Neuronal stem cell (in vitro differentiated cells): ENCODE measurements around the gene S1PR2.

Experiments used
- DNase-seq: peaks from one replicate; pipeline ENCODE4 v3.0.0-alpha.2; 2013; ENCODE audit warnings: low spot score
- H2AFZ ChIP-seq: one replicate; pipeline ENCODE4 v1.6.1; 2013; ENCODE audit warnings: mild to moderate bottlenecking, low read length, inconsistent platforms
- H2AK5ac ChIP-seq: 2 replicates; pipeline ENCODE4 v1.6.1; 2013; ENCODE audit warnings: low read depth, mild to moderate bottlenecking, inconsistent platforms, low read length, moderate library complexity, mixed read lengths
- H2BK120ac ChIP-seq: 2 replicates; pipeline ENCODE4 v1.6.1; 2013; ENCODE audit warnings: low read depth, mild to moderate bottlenecking, inconsistent platforms, low read length, moderate library complexity, mixed read lengths
- H2BK12ac ChIP-seq: one replicate; pipeline ENCODE4 v1.6.1; 2013; ENCODE audit warnings: low read length, inconsistent platforms
- H2BK15ac ChIP-seq: 2 replicates; pipeline ENCODE4 v1.6.1; 2013; ENCODE audit warnings: mild to moderate bottlenecking, low read length, inconsistent platforms, mixed read lengths
- H2BK5ac ChIP-seq: one replicate; pipeline ENCODE4 v1.6.1; 2013; ENCODE audit warnings: inconsistent platforms, mild to moderate bottlenecking, low read length, moderate library complexity
- H3K14ac ChIP-seq: one replicate; pipeline ENCODE4 v1.6.1; 2013; ENCODE audit warnings: low read length, inconsistent platforms
- H3K18ac ChIP-seq: 2 replicates; pipeline ENCODE4 v1.6.1; 2013; ENCODE audit warnings: low read length, inconsistent platforms
- H3K23ac ChIP-seq: 2 replicates; pipeline ENCODE4 v1.6.1; 2013; ENCODE audit warnings: low read depth, mild to moderate bottlenecking, mixed read lengths, low read length, inconsistent platforms; ENCODE audit not compliant: poor library complexity
- H3K27ac ChIP-seq: replicated peaks from 3 replicates; pipeline ENCODE4 v1.5.1; 2013; ENCODE audit warnings: low read length, inconsistent platforms
- H3K27me3 ChIP-seq, 3 experiments: 2 replicates each; pipeline ENCODE4 v1.6.1; 2013; ENCODE audit warnings: low read length in 3 of 3, mild to moderate bottlenecking in 2 of 3, inconsistent platforms in 1 of 3, low read depth in 1 of 3, mixed read lengths in 1 of 3, moderate library complexity in 1 of 3; ENCODE audit not compliant: control insufficient read depth in 3 of 3, insufficient read depth in 3 of 3
- H3K36me3 ChIP-seq, 2 donors: replicated peaks in 1 of 2; 2 replicates each; pipeline ENCODE4 v1.6.1; 2013; ENCODE audit warnings: low read length in 2 of 2; ENCODE audit not compliant: control insufficient read depth in 2 of 2, insufficient read depth in 2 of 2
- H3K4ac ChIP-seq: 2 replicates; pipeline ENCODE4 v1.6.1; 2013; ENCODE audit warnings: inconsistent platforms, mild to moderate bottlenecking, low read length, moderate library complexity
- H3K4me1 ChIP-seq, 2 donors: 1 replicate in 1 of 2; 2 replicates in 1 of 2; pipeline ENCODE4 v1.6.1; 2013; ENCODE audit warnings: low read length in 2 of 2, low read depth in 1 of 2; ENCODE audit not compliant: control insufficient read depth in 2 of 2, insufficient read depth in 1 of 2
- H3K4me2 ChIP-seq: one replicate; pipeline ENCODE4 v1.6.1; 2013; ENCODE audit warnings: mild to moderate bottlenecking, low read length, inconsistent platforms; ENCODE audit not compliant: insufficient read depth, poor library complexity, severe bottlenecking
- H3K4me3 ChIP-seq, 2 donors: 2 replicates each; pipeline ENCODE4 v1.5.1; 2013; ENCODE audit warnings: low read length in 2 of 2, mild to moderate bottlenecking in 2 of 2, inconsistent platforms in 1 of 2, moderate library complexity in 1 of 2
- H3K79me1 ChIP-seq: one replicate; pipeline ENCODE4 v1.6.1; 2013; ENCODE audit warnings: low read depth, mild to moderate bottlenecking, inconsistent platforms, low read length, moderate library complexity
- H3K9ac ChIP-seq: one replicate; pipeline ENCODE4 v1.6.1; 2013; ENCODE audit warnings: mild to moderate bottlenecking, low read depth, low read length, inconsistent platforms; ENCODE audit not compliant: poor library complexity
- H3K9me3 ChIP-seq, 2 donors: replicated peaks in 1 of 2; 2 replicates each; pipeline versions ENCODE3 to v1.6.1; 2013; ENCODE audit warnings: low read length in 2 of 2, mild to moderate bottlenecking in 2 of 2, inconsistent platforms in 1 of 2, low read depth in 1 of 2, mixed read lengths in 1 of 2, moderate library complexity in 1 of 2; ENCODE audit not compliant: control insufficient read depth in 2 of 2, insufficient read depth in 1 of 2
- H4K8ac ChIP-seq: one replicate; pipeline ENCODE4 v1.6.1; 2013; ENCODE audit warnings: low read depth, mild to moderate bottlenecking, inconsistent platforms, low read length, moderate library complexity
- H4K91ac ChIP-seq: one replicate; pipeline ENCODE4 v1.6.1; 2013; ENCODE audit warnings: low read length, low read depth, mild to moderate bottlenecking, inconsistent platforms; ENCODE audit not compliant: poor library complexity
- WGBS, 2 donors: extraction: QIAGEN DNeasy Blood & Tissue Kit; methylation state at CpG; one replicate each; pipeline ENCODE4 v1.1.7; 2013; ENCODE audit warnings: missing lambda C conversion rate in 2 of 2, mixed read lengths in 1 of 2; ENCODE audit not compliant: insufficient read length in 2 of 2, insufficient replicate concordance in 1 of 2; ENCODE audit errors: extremely low coverage in 2 of 2; 5-methylcytosine and 5-hydroxymethylcytosine counted together

S1PR2 gene

DNA sequence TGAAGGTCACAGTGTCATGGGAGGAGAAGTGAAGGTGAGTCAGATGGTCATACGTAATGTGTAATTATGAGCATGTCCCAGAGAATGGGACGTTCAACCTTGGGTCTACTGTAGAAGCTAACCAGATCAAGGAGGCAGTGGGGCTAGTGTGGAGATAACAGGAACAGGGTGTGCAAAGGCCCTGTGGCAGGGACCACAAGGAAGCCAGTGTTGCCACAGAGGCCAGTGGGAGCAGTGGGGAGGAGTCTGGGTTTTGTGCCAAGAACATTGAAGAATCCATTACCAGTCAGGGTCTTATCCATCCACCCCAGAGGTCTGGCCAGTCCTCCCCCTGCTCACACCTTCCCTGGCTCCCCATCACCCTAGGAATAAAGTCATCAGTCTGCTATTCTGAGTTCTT lies 24.2 kb upstream of the S1PR2 start:
- Histone ChIP-seq H3K14ac (no peak overlapping the region), H3K27me3 (no peaks in the 10 kb centered on the region), H3K18ac (no peak overlapping the region), H2AK5ac (no peak overlapping the region), H2BK12ac (no peak overlapping the region), H3K4me1 (peaks cover 5 to 6% of the 10 kb centered on the region in 2 donors), H3K79me1 (peaks cover 3% of the 10 kb centered on the region), H4K91ac (no peak overlapping the region), H3K4ac (no peak overlapping the region), H3K4me3 (no peak overlapping the region), H2BK120ac (no peak overlapping the region), H3K4me2 (no peak overlapping the region), H4K8ac (no peak overlapping the region), H2BK5ac (no peak overlapping the region), H2AFZ (no peak overlapping the region), H3K36me3 (peaks cover 30 to 62% of the 10 kb centered on the region in 2 donors), H3K9ac (no peak overlapping the region), H3K27ac (no peak overlapping the region), H2BK15ac (no peak overlapping the region), H3K9me3 (peaks cover 0 to 2% of the 10 kb centered on the region in 2 donors), H3K23ac (no peak overlapping the region)
- no CpG with 5 or more reads among the region's 2 CpGs for WGBS, 2 donors
- DNase-seq: no peak

DNA sequence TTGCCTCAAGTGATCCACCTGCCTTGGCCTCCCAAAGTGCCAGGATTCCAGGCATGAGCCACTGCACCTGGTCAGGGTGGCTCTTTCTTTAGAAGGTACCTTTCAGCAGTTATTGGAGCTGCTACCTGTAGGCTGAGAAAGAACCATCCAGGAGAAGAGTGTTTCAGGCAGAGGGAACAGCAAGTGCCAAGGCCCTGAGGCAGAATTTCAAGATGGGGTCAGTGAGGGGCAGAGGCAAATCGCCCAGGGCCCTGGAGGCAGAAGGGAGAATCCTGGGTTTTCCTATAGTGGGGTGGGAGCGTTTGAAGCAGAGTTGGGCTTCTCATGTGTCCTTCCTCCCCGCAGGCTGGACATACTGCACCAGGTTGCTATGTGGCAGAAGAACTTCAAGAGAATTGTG lies 23.1 kb upstream of the S1PR2 start:
- Histone ChIP-seq H3K4me2 (no peak overlapping the region), H4K8ac (no peak overlapping the region), H2BK5ac (no peak overlapping the region), H3K4ac (no peak overlapping the region), H2AFZ (no peak overlapping the region), H3K14ac (no peak overlapping the region), H3K27ac (no peak overlapping the region), H3K9me3 (peaks cover 0 to 2% of the 10 kb centered on the region in 2 donors), H2BK15ac (no peak overlapping the region), H4K91ac (no peak overlapping the region), H3K36me3 (peaks cover 27 to 52% of the 10 kb centered on the region in 2 donors), H3K9ac (no peak overlapping the region), H3K4me1 (peaks cover 5 to 6% of the 10 kb centered on the region in 2 donors), H2AK5ac (no peak overlapping the region), H3K18ac (no peak overlapping the region), H3K4me3 (no peak overlapping the region), H2BK120ac (no peak overlapping the region), H3K23ac (no peak overlapping the region), H3K27me3 (no peaks in the 10 kb centered on the region), H3K79me1 (peaks cover 3% of the 10 kb centered on the region), H2BK12ac (no peak overlapping the region)
- WGBS, 2 donors: no CpG with 5 or more reads among the region's 3 CpGs
- no peak for DNase-seq

DNA sequence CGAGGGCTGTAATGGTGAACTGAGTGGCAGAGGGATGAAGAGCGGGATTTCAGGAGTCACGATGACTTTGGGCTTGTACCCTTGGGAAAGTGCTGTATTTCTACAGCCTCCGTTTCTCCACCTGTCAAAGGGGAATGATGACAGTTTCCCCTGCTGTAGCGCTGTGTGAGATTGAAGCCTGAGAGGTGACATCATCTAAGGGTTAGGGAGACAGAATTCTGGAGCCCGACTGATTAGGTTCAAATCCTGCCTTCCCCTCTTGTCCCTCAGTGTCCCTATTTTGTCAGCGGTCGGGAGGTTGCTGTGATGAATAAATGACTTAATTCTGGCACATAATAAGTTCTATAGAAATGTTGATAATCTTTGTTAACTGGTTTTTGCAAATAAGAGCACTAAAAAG lies 21.6 kb upstream of the S1PR2 start:
- no peak overlapping the region for H2BK120ac ChIP-seq
- no peak for DNase-seq
- no peak overlapping the region for H2BK15ac ChIP-seq
- no peak overlapping the region for H4K91ac ChIP-seq
- peak overlapping the region; percentile 96 for H2AFZ ChIP-seq
- peak overlapping the region; percentile 92 for H3K23ac ChIP-seq
- H3K27me3 ChIP-seq: no peaks in the 10 kb centered on the region
- H3K27ac ChIP-seq: no peak overlapping the region
- peak overlapping the region; percentile 97 for H2BK5ac ChIP-seq
- no peak overlapping the region for H3K4ac ChIP-seq
- H3K18ac ChIP-seq: peak overlapping the region; percentile 93
- H3K79me1 ChIP-seq: peaks cover 3% of the 10 kb centered on the region
- H2AK5ac ChIP-seq: peak overlapping the region; percentile 23
- no CpG with 5 or more reads among the region's 8 CpGs for WGBS, 2 donors
- peak overlapping the region; percentile 77 to 92 for H3K4me3 ChIP-seq
- peak overlapping the region; percentile 82 for H3K4me2 ChIP-seq
- peaks cover 3 to 6% of the 10 kb centered on the region in 2 donors for H3K4me1 ChIP-seq
- H3K14ac ChIP-seq: no peak overlapping the region
- H3K9me3 ChIP-seq: peaks cover 0 to 2% of the 10 kb centered on the region in 2 donors
- peaks cover 16 to 38% of the 10 kb centered on the region in 2 donors for H3K36me3 ChIP-seq
- H2BK12ac ChIP-seq: no peak overlapping the region
- H4K8ac ChIP-seq: no peak overlapping the region
- H3K9ac ChIP-seq: peak overlapping the region; percentile 94

DNA sequence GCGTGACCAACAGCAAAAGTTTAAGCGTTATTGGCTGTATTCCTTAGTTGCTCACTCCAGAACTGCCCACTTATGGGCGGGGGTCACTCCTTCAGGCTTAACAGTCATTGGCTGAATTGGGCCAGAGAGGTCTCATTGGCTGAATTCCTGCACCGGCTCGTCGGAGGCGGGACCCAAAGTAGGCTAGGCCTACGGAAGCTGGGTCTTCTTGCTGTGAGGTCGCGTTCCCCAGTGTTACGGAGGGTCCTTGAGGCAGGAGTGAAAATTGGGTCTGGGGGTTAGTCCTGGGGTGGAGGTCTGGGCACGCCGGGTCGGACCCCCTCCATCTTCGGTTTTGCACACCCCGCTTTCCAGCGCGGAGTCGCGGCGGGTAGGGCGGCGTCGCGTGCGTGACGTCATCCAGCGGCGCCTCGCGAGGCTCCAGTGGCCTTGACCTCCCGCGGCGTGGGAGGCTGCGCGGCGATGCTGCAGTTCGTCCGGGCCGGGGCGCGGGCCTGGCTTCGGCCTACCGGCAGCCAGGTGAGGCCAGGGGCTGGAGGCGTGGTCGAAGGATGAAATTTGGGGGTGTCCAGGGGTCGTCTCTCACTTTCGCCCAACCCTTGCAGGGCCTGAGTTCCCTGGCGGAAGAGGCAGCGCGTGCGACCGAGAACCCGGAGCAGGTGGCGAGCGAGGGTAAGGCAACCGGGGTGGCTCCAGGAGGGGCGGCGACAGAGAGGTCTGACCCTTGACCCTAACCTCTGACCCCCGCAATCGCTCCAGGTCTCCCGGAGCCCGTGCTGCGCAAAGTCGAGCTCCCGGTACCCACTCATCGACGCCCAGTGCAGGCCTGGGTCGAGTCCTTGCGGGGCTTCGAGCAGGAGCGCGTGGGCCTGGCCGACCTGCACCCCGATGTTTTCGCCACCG lies 20.9 kb upstream of the S1PR2 start, which contains the start of gene MRPL4:
Gene MRPL4 (plus strand): TSS at position 423 of the 903 bp plus-strand sequence. CDS start 40 bp downstream, at position 463.
- peak within 1 kb of the TSS; percentile 93 for H3K18ac ChIP-seq
- no peaks in the 10 kb centered on the region for H3K27me3 ChIP-seq
- no peak within 1 kb of the TSS for H2BK120ac ChIP-seq
- H2BK12ac ChIP-seq: no peak within 1 kb of the TSS
- peak within 1 kb of the TSS; percentile 82 for H3K4me2 ChIP-seq
- peak within 1 kb of the TSS; percentile 29 for H4K8ac ChIP-seq
- no peak within 1 kb of the TSS for H3K4ac ChIP-seq
- peak within 1 kb of the TSS; percentile 43 for H3K27ac ChIP-seq
- no peak within 1 kb of the TSS for H4K91ac ChIP-seq
- H3K9me3 ChIP-seq: peaks cover 0 to 2% of the 10 kb centered on the region in 2 donors
- peak within 1 kb of the TSS; percentile 94 for H3K9ac ChIP-seq
- no CpG with 5 or more reads among the region's 77 CpGs for WGBS, 2 donors
- peak within 1 kb of the TSS; percentile 96 for H2AFZ ChIP-seq
- peak within 1 kb of the TSS; percentile 97 for H2BK5ac ChIP-seq
- H3K23ac ChIP-seq: peak within 1 kb of the TSS; percentile 92
- no peak within 1 kb of the TSS for H3K14ac ChIP-seq
- peak within 1 kb of the TSS; percentile 77 to 92 for H3K4me3 ChIP-seq
- peaks cover 3% of the 10 kb centered on the region for H3K79me1 ChIP-seq
- H3K4me1 ChIP-seq: peaks cover 3 to 6% of the 10 kb centered on the region in 2 donors
- peak within 1 kb of the TSS; percentile 23 for H2AK5ac ChIP-seq
- peak within 1 kb of the TSS; percentile 39 for H2BK15ac ChIP-seq
- peak; percentile 97 for DNase-seq
- peaks cover 12 to 31% of the 10 kb centered on the region in 2 donors for H3K36me3 ChIP-seq
